ENCODE results near the gene TNFRSF4.
"Not testable (repeated sequence)": the region's sequence is repeated elsewhere in the genome, so short reads cannot be mapped to it uniquely, and the experiment has no call there.

TNFRSF4 gene

DNA sequence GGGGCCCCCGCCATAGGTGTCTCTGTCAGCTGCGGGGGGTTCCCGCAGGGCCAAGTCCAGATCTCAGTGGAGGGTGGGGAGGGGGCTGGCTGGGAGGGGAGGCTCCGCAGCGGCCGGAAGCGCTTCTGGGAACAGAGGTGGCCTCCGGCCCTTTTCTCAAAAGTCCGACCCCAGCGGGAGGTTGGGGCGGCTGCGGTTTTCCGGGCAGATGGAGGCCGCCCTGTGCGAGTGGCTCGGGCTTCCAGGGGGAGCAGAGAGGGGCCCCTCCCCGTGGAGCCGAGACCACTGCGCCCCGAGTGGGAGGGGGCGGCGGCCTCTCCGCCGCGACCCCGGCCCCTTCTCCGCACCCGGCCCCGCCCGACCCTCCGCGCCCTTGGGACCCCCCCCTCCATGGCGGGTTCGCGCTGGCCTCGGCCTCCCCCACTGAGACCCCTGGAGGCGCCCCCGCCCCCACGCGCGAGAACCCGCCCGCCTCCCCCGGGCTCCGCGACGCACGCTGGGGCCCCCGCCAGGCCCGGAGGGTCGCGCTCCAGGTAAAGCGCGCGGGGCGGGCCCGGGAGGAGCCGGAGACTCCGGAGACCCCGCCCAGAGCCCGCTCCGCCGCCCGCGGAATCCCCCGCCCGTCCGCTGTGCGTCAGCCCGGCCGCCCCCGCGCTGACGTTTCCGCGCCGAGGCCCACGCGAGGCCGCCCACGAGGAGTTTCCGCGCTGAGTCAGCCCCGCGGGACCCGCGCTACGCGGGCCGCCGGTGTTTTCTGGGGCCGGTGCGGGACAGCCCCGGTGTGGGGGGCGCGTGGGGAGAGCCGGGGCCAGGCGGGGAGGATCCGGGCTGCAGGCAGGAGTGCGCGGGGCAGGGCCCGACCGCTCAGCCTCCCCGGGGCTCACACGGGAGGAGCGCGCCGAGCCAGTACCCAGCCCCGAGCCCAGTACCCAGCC lies 12.8 kb downstream of the TNFRSF4 start:
- peak in 1 of 2 experiments; percentile 78 for DNase-seq

DNA sequence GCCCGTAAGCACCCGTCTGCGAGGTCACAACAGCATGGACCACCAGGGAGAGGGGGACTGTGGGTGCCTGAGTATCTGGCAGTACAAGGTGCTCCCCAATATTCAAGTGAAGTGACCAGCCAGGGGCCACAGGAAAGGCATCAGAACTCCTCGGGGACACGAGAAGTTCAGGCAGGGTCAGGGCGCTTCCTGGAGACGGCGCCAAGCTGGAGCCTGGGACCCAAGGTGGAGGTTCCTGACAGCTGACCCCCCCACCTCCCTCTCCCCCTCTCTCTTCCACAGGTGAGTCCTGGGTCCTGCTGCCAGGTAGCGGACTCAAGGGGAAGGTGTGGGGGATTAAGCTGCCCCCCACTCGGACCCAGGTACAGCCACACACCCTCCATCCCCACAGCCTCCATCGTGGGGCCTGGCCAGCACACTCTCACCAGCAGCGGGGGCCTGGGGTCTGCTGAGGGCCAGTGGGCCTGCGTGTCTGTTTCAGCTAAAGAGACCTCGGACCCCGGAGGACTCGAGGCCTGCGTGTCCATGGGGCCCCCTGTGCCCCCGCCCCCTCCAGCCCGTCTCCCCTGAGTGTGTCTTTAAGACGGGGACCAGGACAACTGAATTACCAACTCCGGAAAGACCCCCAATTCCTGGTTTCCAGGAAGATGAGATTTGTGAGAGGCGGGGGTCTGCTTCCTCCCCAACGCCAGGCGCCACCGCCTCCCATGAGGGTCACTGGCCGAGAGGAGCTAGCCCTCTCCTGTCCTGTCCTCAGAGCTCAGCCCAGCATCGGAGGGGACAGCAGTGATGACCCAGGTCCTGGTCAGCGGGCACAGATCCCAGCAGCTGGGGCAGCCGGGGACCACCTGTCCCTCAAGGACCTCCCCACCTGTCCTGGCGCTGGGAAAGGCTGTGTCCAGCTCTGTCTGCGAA lies 13.7 kb downstream of the TNFRSF4 start:
- DNase-seq = no peak

DNA sequence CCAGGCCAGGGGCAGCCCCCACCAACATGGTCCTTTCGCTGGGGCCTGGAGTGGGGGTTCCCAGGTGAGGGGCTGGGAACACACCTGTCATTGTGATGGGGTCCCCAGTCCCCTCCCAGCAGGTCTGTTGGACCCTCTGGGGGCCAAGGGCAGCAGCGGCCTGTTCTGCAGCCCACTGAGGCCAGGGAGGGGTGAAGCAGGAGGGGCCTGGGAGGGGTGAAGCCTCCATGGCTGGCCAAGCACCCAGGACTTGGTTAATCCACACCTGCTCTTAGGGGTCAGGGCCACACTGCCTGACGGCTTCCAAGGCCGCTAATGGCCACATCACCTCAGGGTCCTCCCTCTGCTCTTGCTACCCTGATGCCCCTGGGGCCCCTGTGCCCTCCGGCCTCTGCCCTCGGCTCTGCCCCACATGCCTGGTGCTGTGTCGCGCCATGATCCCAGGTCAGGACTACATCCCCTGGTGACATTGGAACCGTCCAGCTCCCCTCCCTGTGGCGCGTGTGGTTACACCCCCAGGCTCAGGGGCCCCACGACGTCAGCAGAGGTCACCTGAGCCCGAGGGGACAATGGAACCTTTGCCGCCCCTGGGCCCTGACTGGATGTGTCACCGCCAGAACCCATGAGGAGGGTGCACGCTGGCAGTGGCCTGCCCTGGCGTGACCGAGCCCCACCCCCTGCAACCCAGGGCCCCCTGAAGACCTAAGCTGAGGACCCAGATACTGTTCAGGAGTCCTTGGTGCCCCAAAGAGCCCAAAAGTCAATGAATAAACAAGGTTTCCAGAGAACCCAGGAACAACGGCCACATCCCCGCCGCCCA lies 14.6 kb downstream of the TNFRSF4 start:
- DNase-seq = no peak

DNA sequence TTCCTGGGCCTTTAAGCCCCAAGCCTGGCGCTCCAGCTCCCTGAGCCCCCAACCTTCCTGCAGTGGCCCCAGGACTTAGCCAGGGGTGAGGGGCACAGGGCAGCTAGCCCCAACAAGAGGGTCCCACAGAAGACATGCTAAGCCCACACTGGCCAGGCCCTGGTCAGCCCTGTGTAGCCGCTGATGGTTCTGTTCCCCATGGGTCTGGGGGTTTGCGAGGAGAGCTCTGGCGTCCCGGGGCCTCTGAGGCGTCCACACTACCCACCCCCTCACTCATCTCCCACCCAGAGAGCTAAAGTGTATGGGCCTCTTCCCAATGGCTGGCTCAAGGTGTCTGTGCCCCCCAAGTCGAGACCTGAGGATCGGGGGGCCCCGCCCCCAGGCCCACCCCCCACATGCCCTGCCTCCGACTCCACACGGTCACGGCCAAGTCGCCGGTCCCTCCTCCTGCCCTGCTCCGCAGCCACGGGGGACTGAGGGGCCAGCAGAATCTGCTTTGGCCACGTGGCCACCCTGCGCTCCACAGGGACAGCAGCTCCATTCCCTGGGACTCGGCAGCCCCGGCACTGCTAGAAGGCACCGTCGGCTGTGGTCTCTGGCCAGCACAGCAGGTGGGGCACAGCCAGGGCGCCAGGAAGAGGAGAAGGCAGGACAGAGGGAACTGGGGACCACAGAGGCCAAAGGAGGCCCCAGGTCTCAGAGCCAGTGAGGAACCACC lies 15.4 kb downstream of the TNFRSF4 start:
- DNase-seq = no peak

DNA sequence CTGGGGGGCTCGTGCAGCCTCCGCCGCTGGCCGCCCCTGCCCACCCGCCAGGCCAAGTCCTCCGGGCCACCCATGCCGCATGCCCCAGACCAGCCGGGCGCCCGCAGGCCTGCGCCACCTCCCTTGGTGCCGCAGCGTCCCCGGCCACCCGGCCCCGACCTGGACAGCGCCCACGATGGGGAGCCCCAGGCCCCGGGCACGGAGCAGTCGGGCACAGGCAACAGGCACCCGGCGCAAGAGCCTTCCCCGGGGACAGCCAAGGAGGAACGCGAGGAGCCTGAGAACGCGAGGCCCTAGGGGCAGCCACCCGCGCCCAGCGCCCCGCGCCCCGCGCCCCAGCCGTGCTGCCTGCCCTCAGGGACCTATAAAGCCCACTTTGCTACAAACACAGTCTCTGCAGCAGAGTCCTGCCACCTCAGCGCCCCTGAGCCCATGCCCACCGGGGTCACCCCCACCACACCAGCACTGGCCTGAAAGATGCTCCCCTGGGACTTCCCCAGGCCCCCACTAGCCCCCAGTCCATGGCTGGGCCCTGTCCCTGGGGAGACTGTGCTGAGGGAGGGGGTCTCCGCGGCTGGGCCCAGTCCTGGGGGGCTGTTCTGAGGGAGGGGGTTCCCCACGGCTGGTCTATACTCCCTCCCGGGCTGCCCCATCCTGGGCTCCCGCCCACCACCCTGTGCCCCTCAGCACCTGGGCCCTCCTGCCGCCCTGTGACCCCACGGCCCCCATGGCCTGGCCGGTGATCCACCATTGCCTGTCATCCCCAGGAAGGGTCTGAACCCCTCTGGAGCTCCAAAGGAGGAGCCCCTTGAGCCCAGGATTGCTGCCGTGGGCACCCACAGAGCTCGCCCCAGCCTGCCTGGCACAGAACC lies 16.2 kb downstream of the TNFRSF4 start:
- no peak for DNase-seq

DNA sequence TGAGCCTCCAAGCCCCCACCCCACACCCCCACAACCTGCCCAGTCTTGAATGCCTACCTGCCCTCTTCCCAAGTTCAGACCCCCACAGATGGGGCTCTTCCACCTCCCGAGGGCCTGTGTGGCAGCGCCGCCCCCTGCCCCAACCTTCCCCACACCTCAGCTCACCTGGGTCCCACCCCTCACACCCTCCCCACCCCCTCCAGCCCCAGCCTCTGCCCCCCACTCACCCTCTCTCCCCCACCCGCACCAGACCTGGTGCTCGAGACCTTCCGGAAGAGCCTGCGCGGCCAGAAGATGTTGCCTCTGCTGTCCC lies 16.8 kb downstream of the TNFRSF4 start:
- no peak for DNase-seq

DNA sequence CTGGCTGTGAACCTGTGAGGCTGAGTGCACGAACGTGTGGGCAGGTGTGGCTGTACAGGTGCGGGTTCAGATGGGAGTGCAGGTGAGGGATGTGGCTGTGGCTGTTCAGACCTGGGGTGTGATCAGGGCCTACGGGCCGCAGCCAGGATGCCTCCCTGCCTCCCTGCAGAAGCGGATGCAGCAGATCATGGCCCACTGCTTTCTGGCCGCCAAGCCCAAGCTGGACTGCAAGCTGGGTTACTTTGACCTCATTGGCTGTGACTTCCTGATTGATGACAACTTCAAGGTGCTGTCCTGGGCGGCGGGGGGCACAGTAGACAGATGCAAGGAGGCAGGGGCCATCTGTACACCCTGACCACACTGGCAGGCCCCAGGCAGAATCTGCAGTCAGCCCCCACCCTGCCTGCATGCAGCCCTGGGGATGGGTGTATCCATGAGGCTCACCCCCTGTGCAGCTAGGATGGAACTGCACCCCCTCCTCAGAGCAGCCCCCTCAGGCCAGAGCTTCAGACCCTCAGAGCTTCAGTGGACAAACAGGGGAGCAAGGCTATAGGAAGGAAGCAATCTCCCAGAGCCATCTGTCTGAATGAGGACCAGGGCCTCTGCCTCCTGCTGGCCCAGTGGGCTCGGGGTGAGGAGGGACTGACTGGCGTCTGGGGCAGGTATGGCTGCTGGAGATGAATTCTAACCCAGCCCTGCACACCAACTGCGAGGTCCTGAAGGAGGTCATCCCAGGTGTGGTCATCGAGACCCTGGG lies 17.3 kb downstream of the TNFRSF4 start:
- DNase-seq = no peak

DNA sequence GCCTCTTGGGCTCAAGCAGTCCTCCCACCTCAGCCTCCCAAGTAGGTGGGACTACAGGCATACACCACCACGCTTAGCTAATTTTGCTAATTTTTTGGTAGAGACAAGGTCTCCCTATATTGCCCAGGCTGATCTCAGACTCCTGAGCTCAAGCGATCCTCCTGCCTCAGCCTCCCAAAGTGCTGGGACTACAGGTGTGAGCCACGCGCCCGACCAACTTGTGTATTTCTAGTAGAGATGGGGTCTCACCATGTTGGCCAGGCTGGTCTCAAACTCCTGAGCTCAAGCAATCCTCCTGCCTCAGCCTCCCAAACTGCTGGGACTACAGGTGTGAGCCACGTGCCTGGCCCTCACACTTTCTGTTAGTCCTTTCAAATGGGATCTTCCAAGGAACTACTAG lies 18.2 kb downstream of the TNFRSF4 start:
- not testable (repeated sequence) for DNase-seq

DNA sequence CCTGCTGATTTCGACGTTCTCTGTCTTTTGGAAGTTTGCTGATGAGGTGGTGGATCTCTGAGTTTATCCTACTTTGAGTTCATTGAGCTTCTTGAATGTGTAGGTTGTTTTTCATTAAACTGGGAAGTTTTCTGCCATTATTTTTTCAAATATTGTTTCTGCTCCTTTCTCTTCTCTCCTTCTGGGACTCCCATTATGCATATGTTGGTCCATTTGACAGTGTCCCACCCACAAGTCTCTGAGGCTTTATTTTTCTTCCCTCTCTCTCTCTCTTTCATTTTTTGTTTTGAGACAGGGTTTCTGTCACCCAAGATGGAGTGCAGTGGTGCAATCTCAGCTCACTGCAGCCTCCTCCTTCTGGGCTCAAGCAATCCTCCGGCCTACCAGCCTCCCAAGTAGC lies 19.2 kb downstream of the TNFRSF4 start:
- no peak for DNase-seq

DNA sequence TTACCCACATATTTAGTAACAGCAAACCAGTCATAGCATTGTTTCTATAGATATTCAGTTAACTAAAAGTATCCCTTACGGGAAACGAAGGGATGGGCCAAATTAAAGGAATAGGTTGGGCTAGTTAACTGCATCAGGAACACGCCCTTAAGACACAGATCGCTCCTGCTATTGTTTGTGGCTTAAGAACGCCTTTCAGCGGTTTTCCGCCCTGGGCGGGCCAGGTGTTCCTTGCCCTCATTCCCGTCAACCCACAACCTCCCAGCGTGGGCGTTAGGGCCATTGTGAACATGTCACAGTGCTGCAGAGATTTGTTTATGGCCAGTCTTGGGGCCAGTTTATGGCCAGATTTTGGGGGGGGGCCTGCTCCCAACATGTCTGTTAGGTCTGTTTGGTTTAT lies 22.2 kb downstream of the TNFRSF4 start:
- no peak for DNase-seq

DNA sequence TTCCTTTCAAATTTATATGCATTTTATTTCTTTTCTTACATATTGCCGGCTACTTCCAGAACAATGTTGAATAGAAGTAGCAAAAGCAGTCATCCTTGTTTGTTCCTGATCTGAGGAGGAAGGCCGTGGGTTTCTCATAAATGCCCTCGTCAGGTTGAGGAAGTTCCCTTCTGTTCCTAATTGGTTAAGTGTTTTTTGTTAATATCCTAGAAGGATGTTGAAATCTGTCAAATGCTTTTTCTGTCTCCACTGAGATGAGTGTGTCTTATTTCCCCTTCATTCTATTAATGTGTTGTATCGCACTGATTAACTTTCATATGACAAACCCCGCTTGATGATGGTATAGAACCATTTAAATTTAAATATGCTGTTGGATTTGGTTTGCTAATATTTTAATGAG lies 24.8 kb downstream of the TNFRSF4 start:
- no peak for DNase-seq

DNA sequence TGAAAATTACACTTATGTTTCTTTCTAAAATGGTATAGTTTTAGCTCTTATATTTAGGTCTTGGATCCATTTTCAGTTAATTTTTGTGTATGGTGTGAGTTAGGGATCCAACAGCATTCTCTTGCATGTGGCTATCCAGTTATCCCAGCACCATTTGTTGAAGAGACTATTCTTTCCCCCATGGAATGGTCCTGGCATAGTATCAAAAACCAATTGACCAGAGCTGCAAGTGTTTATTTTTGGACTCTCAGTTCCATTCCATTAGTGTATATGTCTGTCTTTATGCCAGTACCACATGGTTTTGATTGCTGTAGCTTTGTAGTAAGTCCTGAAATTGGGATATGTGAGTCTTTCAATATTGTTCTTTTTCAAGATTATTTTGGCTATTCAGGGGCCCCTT lies 26.0 kb downstream of the TNFRSF4 start:
- no peak for DNase-seq

DNA sequence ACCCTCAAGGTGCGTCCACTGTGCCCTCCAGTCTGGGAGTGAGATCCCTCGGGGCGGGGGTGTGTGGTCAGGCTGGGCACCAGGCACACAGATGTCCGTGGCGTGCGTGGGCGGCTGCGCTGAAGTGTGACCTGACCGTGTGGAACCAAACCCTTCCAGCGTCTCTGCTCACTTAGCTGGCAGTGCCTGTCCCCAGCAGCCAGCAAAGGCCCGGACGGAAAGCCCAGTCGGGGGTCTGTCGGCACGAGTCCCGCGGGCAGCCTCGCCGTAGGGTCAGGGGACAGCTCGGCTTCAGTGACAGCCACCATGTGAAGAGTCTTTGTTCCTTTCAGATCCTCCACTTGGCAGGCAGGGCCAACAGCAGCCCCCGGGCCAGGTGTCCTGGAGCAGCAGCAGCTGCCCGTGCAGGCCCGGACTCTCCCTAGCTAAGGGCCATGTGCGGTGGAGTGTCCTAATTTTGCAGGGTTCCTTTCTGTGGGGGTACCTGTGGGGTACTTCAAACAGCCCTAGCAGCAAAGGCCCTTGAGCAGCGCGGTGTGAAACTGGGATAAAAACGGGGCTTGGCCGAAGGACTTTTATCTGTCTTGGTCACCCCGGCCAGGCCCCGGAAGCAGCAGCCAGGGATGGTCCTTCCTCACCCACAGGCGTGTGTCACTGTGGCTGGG lies 28.7 kb downstream of the TNFRSF4 start:
- no peak for DNase-seq

DNA sequence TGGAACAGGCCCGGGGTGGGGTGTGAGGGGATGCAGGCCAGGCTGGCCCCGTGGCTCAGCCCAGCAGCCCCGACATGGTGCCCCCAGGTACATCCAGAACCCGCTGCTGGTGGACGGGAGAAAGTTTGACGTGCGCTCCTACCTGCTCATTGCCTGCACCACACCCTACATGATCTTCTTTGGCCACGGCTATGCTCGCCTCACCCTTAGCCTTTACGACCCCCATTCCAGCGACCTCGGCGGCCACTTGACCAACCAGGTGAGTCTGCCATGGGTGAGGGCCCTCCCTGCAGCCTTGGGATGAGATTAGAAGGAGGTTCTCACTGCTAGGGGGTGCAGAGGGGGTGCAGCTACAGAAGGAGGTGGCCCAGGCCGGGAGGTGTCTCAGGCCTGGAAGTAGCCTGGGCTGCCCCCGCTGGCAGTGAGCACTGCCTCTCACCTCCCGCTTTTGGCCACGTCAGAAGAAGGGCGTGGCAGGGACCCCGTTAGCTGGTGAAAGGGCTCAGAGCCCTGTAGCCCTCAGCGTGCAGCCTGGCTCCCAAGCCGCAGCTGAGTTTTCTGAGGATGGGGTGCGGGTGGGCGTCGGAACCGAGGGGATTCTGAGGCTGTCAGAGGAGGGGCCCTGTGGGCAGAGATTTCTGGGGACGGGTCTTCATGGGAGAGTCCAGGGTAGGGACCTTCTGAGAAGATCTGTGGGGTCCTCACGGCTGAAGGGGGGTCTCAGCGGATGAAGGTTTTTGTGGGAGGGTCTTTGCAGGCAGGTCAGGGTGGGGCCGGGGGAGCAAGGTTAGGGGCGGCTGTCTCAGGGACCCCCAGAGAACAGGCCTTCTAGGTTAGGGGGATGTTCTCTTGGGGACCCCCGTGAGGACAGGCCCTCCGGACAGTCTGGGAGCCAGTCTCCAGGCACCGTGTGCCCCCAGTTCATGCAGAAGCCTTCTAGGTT lies 29.8 kb downstream of the TNFRSF4 start:
- no peak for DNase-seq

DNA sequence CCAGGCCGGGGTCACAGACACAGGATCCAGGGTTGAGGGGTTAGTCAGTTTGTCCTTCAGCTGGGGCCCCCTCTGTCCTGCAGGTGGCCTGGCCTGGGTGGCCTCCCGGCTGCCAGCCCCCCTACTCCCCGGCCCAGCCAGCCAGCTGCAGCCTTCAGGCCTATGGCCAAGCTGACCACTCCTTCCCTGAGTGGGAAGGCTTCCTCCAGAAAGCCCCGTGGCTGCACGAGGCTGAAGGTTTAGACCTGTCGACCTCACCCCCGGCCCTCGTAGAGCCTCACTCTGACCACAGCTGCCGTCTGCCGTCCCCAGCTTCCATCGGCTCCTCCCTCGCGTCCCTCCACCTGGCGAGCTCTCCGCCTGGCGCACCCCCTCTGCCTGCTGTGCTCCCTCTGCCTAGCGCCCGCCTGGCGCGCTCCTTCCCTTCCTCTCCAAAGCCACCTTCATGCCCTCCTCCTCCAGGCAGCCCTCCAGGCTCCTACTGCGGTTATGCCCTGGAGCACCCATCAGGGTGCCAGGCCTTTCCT lies 30.7 kb downstream of the TNFRSF4 start:
- DNase-seq = no peak

DNA sequence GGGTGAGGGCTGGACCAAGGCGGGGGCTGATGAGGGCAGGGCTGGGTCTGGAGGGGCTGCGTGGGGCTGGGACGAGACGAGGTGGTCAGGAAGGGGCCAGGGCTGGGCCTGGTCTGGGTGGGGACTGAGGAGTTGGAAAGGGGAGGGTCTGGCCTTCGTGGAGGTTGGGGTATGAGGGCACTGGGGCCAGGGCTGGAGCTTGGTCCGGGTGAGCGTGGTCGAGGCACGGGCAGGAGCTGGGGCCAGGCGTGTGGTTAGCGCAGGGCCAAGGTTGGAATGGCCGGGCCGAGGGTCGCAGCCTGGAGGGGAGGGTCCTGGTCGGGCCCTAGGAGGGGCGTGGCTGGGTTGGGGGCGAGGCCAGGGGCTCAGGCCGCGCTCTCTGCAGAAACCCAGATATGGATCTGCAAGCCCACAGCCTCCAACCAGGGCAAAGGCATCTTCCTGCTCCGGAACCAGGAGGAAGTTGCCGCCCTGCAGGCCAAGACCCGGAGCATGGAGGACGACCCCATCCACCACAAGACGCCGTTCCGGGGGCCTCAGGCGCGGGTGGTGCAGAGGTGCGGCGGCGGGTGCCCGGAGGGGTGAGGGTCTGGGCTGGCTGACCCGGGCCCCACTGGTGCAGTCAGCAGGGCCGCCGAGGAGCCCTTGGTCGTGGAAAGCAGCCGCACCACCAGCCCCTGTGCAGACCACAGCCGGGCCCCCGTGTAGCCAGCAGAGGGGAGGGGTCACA lies 31.3 kb downstream of the TNFRSF4 start:
- no peak for DNase-seq

DNA sequence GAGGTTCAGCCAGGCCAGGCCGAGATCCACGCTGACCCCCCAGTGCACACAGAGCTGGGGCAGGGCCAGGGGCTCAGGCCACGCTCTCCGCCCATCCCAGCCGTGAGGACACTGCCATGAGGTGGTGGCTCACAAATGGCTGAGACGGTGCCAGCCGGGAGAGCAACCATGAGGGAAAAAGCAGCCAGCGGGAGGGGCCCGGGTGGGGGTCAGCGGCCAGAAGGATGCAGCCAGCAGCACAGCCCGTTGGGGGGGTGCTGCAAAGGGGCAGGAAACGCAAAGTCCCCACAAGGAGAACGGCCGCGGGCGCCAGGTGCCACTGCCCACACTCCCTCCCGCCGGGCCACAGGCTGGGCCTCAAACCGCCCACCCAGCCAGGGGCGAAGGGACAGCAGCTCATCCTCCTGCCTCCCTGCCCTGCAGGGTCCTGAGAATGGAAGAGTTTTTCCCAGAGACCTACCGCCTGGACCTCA lies 32.0 kb downstream of the TNFRSF4 start:
- DNase-seq = no peak
